Body of pancreas (tissue), 4 donors: Measurements from ENCODE around the gene ILRUN.

ENCODE experiments used
- POLR2A ChIP-seq, 3 donors: fragments of 450-650 bp; IDR thresholded peaks; one replicate each; pipeline ENCODE4 v1.6.1; 2016; ENCODE audit warnings: antibody characterized with exemption in 3 of 3, mild to moderate bottlenecking in 2 of 3
- TF ChIP-seq, protein P1 (sequence below), 7 experiments: fragments of 450-650 bp in 4 of 7; fragments of 200-600 bp in 3 of 7; sonication (generic) in 3 of 7; IDR thresholded peaks; one replicate each; pipeline ENCODE4 v1.5.1; 2016 to 2019; ENCODE audit warnings: antibody characterized with exemption in 7 of 7

DNA sequence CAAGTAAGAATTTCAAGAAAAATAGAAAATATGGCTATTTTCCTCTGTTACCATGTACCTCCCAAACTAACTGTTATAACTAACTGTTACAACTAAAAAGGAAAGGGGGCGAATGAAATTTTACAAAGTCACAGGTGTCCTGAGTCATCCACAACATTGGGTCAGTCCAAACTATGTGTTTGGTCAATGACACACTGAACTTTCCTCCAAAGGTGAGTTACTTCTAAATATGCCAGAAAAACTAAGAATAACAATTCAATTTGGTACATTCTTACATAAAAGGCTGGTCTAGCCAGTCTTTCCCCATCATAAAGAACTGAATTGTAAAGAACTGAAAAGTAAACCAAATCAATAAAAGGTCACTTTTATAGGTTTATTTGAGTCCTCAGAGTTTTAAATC lies 44.3 kb downstream of the ILRUN start:
- TF ChIP-seq POLR2A (IDR thresholded peaks at IDR 0.05) = no peak
- TF ChIP-seq, protein P1, sequence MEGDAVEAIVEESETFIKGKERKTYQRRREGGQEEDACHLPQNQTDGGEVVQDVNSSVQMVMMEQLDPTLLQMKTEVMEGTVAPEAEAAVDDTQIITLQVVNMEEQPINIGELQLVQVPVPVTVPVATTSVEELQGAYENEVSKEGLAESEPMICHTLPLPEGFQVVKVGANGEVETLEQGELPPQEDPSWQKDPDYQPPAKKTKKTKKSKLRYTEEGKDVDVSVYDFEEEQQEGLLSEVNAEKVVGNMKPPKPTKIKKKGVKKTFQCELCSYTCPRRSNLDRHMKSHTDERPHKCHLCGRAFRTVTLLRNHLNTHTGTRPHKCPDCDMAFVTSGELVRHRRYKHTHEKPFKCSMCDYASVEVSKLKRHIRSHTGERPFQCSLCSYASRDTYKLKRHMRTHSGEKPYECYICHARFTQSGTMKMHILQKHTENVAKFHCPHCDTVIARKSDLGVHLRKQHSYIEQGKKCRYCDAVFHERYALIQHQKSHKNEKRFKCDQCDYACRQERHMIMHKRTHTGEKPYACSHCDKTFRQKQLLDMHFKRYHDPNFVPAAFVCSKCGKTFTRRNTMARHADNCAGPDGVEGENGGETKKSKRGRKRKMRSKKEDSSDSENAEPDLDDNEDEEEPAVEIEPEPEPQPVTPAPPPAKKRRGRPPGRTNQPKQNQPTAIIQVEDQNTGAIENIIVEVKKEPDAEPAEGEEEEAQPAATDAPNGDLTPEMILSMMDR (IDR thresholded peaks at IDR 0.05) = no peak
